GM21367 (cell line): ENCODE results near the gene HP.
"Not testable (repeated sequence)": the region's sequence is repeated elsewhere in the genome, so short reads cannot be mapped to it uniquely, and the experiment has no call there.

ENCODE experiments used
- ATAC-seq: cut with Tn5 transposase; IDR thresholded peaks from one replicate; pipeline ENCODE4 v1.9.1; 2021; ENCODE audit not compliant: unreplicated experiment

The HP gene

GRCh38 chr16:72043058-72043457, 11.2 kb upstream of the HP start:
- no peak for ATAC-seq

DNA sequence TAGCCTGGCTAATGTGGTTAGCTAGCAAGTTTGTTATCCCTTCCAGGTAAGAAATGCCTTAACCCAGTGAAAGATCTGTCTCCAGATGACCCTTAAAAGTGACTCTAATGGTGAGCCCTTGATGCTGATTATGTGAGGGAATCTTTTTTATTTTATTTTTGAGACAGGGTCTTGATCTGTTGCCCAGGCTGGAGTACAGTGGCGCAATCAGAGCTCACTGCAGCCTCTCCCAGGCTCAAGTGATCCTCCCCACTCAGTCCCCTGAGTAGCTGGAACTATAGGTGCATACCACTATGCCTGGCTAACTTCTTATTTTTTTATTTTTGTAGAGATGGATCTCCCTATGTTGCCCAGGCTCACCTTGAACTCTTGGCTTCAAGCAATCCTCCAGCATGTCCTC, 10.8 kb upstream of the HP start:
- ATAC-seq, result no peak

DNA sequence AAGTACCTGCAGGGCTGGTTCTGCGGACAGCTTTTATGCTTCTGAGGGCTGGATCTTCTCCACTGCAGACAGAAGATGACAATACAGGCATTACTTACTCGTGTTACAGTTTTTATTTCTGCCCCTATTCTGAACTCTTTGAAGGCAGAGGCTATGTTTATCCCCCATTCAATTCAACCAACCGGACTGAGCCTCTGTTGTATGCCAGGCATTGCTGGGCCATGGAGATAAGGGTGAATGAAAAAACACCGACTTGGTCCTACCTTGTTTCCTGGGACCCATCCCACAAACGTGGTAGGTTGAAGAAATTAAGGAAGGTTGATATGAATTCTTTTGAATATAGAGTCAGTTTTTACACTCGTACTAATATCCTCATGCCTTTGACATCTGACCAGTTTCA, 10.0 kb upstream of the HP start:
- no peak for ATAC-seq

GRCh38 chr16:72044825-72045359, 9.4 kb upstream of the HP start:
- no peak for ATAC-seq

DNA sequence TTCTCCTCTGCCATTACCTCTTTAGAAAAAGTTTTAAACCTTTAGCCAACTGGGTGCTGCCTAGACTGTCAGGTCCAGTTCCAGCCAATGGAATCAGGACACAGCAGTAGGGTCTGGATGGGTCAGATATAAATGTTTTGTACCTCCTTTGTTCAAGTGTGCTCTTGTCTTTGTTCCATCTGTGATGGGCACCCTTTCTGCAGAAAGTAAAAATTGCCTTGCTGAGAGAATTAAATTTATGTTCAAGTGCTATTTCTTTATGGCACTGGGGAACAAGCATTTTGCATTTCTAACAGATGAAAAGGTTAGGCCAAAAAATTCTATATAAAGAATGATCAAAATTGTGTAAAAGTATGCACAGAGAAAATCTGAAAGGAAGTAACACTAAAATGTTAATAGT, 5.2 kb upstream of the HP start:
- no peak for ATAC-seq

- ATAC-seq, result no peak
These were observed 3.4 kb upstream of the HP start for GRCh38 chr16:72050769-72051464.

DNA sequence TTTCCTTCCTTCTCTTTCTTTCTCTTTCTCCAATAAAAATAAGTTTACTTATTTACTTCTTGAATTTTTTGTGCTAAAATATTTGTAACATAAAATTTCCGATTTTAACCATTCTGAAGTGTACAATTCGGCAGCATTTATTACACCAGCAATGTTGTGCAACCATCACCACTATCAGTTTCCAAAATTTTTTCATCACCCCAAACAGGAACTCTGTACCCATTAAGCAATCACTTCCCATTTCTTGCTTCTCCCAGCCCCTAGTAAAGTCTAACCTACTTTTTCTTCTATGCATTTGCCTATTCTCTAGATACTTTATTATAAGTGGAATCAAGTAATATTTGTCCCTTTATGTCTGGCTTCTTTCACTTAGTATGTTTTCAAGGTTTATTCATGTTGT, 2.5 kb upstream of the HP start:
- no peak for ATAC-seq

DNA sequence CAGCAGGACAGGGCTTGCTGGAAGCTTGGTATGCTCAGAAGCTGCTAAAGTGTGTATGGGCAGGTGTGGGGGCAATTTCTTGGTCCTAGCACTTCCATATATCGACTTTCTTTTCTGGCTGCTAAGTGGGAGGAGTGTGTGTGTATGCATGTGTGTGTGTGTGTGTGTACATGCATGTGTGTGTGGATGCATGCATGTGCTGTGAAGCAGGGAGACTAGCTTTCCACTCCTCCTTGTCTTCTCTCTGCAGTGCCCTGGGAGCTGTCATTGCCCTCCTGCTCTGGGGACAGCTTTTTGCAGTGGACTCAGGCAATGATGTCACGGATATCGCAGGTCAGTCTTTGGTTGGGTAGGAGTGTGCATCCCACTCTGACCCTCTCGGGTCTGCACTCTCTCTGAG, 1.6 kb downstream of the HP start:
- no peak for ATAC-seq

DNA sequence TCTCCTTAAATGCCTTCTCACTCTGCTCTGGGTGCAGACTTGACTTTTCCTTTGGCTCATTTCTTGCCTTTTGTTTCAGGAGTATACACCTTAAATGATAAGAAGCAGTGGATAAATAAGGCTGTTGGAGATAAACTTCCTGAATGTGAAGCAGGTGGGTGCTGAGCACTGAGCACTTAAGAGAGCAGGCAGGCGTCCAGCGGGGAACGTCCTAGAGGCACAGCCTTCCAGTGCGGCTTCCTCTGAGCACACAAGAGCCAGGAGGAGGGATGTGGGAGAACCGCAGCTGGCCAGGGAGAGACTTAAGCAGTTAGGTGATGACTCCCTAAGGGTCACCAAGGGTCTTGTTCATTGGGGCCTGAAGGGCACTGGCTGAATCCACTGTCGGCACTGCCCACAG, 3.0 kb downstream of the HP start:
- ATAC-seq, result not testable (repeated sequence)

GRCh38 chr16:72059060-72059459, 4.8 kb downstream of the HP start:
- ATAC-seq, result not testable (repeated sequence)

GRCh38 chr16:72060405-72060804, 6.1 kb downstream of the HP start:
- ATAC-seq, result no peak

DNA sequence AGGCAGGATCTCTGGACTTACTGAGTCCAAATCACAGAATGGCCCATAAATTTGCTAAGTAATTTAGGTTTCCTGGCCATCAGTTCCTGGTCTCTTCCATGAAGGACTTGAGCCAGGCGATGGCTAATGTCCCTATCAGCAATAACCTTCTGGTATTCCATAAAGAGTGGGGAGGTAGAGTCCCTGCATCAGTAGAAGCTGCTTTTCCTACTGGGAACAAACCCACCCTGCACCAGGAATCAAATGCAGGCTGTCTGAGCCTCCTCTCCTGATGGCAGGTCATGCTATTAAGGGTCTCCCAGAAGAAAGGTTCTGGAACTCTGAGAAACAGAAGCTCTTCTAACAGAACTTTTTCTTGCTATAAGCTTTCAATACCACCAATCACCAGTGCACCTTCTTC, 7.3 kb downstream of the HP start:
- no peak for ATAC-seq

DNA sequence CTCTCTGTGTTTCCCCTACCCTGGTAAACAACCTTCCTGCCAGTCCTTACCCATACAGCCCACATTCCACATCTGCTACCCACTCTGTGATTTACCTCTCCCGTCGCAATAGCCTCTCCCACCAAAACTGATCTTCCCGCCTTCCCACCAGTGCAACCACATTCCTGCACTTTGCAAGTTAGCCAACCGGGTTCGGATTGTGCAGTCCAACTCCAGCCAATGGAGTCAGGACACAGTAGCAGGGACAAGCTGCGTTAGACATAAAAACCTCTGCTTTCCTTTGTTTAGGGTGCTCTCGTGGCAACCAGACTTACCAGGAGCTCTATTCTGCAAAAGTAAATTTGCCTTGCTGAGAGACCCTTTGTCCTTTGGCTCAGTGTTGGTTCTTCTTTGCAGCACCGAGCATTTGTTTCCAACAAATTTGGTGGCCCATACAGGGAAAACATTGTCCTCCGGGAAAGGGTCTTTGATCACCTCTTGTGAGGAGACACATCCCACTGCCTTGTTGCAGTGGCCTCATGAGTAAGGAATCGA, 10.1 kb downstream of the HP start:
- no peak for ATAC-seq

DNA sequence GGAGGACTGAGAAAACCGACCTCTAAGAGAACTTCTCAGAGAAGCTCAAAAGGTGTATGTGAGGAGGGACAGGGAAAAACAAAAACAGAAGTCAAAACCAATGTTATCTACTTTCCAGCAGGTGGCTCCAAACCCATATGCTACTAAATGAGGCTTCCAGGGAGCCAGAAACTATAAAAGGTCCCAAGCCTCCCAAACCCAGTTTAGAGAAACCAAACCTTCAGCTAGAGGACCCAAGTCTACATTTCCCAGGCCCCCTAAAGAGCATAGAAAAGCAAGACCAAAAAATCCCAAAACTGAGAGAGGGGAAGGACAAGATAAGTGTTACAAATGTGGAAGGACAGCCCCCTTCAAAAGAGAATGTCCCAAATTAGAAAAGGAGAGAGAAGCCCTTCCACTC, 12.4 kb downstream of the HP start:
- ATAC-seq, result peak; percentile 51

DNA sequence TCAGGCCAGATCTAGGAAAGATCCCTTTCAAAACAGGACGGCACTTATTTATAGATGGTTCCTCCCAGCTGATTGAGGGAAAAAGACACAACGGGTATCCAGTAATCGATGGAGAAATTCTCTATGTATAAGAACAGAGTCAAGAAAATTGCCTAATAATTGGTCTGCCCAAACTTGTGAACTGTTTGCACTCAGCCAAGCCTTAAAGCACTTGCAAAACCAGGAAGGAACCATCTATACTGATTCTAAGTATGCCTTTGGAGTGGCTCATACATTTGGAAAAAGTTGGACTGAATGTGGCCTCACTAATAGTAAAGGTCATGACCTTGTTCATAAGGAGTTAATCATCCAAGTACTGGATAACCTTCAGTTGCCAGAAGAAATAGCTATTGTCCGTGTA, 14.6 kb downstream of the HP start:
- ATAC-seq, result no peak

GRCh38 chr16:72072514-72073342, 18.4 kb downstream of the HP start:
- ATAC-seq, result no peak

- ATAC-seq, result no peak
These were observed 19.4 kb downstream of the HP start for GRCh38 chr16:72073560-72074230.

DNA sequence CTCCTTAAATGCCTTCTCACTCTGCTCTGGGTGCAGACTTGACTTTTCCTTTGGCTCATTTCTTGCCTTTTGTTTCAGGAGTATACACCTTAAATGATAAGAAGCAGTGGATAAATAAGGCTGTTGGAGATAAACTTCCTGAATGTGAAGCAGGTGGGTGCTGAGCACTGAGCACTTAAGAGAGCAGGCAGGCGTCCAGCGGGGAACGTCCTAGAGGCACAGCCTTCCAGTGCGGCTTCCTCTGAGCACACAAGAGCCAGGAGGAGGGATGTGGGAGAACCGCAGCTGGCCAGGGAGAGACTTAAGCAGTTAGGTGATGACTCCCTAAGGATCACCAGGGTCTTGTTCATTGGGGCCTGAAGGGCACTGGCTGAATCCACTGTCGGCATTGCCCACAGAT, 20.8 kb downstream of the HP start:
- ATAC-seq, result not testable (repeated sequence)

GRCh38 chr16:72076991-72077706, 22.8 kb downstream of the HP start:
- not testable (repeated sequence) for ATAC-seq

DNA sequence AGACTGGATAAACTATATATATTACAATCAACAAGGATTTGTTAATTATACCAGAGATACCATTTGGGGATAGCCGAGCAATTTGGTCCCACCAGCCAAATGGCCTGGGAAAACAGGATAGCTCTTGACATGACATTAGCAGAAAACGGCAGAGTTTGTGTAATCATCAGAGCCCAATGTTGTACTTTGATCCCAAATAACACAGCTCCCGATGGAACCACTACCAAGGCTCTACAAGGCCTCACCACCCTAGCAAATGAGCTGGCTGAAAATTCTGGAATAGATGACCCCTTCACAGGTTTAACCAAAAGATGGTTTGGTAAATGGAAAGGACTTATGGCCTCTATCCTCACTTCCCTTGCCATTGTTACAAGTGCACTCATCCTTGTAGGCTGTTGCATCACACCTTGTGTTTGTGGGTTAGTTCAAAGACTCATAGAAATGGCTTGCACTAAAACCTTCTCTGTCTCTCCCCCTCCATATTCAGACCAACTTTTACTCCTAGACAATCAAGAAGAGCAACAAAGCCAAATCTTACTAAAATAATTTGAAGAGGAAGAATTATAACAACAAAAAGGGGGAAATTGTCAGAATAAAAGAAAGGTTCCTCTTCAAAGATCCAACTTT, 29.6 kb downstream of the HP start:
- no peak for ATAC-seq
